PC-3 (cell line): ENCODE results near the gene STARD7.

ENCODE experiments used
- CTCF ChIP-seq: fragments of 300-600 bp; sonication (generic); conservative IDR thresholded peaks from 2 replicates; pipeline ENCODE4 v1.5.1; 2017; ENCODE audit warnings: antibody characterized with exemption, low read depth, mild to moderate bottlenecking, low read length
- EZH2 ChIP-seq: fragments of 300-600 bp; sonication (generic); IDR thresholded peaks from one replicate; pipeline ENCODE4 v1.6.1; 2017; ENCODE audit warnings: antibody characterized with exemption, mild to moderate bottlenecking, low read length; ENCODE audit not compliant: unreplicated experiment
- EZH2phosphoT487 ChIP-seq: fragments of 300-600 bp; sonication (generic); IDR thresholded peaks from 2 replicates; pipeline ENCODE4 v1.6.1; 2018; ENCODE audit warnings: mild to moderate bottlenecking, antibody characterized with exemption, low read length, borderline replicate concordance

- no peak for TF ChIP-seq EZH2
- no peak for TF ChIP-seq CTCF
- TF ChIP-seq EZH2phosphoT487: no peak
Measured at GRCh38 chr2:96180521-96180920, 28.1 kb downstream of the STARD7 start.
